K562 (cell line): ENCODE results near the gene LRRFIP2. TPM values are rescaled to one million over a fixed set of nuclear protein-coding genes. Genes with fewer than 3 reads are reported as not detected.
"Not testable (repeated sequence)": the region's sequence is repeated elsewhere in the genome, so short reads cannot be mapped to it uniquely, and the experiment has no call there.

Source experiments
- ATAC-seq: fragments of 200-7000 bp; cut with Tn5 transposase; 3 replicates; pipeline ENCODE4 v1.9.1; 2020; ENCODE audit warnings: moderate library complexity
- BruUV-seq: library from RNA; stranded (reverse); fragments of 400-500 nt; replicated peaks from 2 replicates; lab custom pipeline; 2021; lab: Mats Ljungman, UMichigan
- CTCF ChIA-PET: fragments of 300-600 bp; formaldehyde crosslinking; extraction: SDS; loops from one replicate; lab custom pipeline; 2021; ENCODE audit warnings: low intra/inter-chr PET ratio; lab: Yijun Ruan, JAX
- POLR2A ChIA-PET: fragments of 300-600, 350-650 bp; sonication (Branson Sonifier 250); formaldehyde crosslinking; extraction: SDS; loops from one replicate; lab custom pipeline; 2021; ENCODE audit warnings: antibody characterized with exemption, inconsistent platforms; lab: Yijun Ruan, JAX
- DNase-seq, 4 experiments: peaks; one replicate each; pipeline versions ENCODE4 v3.0.0 to v3.0.0-alpha.2; 2011 to 2018; ENCODE audit warnings: low spot score in 3 of 4, mixed read lengths in 3 of 4; ENCODE audit errors: extremely low read depth in 1 of 4
- FAIRE-seq: peaks from 2 replicates; lab custom pipeline; 2011; peaks lifted over from hg19 to GRCh38; lab: Jason Lieb, UNC
- H2AFZ ChIP-seq: 2 replicates; pipeline ENCODE4 v1.6.0; 2011; ENCODE audit warnings: low read depth, low read length, control low read depth, inconsistent platforms
- H3K27ac ChIP-seq: fragments of 200-600 bp; 3 replicates; pipeline ENCODE4 v1.8.0; 2011; ENCODE audit warnings: low read depth, mild to moderate bottlenecking, control low read depth, inconsistent platforms, low read length, moderate library complexity, mixed read lengths; ENCODE audit errors: extremely low read depth
- H3K27me3 ChIP-seq, 2 experiments: fragments of 300-600 bp in 1 of 2; 2 replicates in 1 of 2; 3 replicates in 1 of 2; pipeline versions ENCODE4 v1.6.0 to v1.8.0; 2011; ENCODE audit warnings: inconsistent platforms in 2 of 2, low read length in 2 of 2, mild to moderate bottlenecking in 1 of 2, mixed read lengths in 1 of 2, moderate library complexity in 1 of 2; ENCODE audit not compliant: control insufficient read depth in 2 of 2, insufficient read depth in 2 of 2
- H3K36me3 ChIP-seq: fragments of 300-600 bp; 3 replicates; pipeline ENCODE4 v1.8.0; 2011; ENCODE audit warnings: mild to moderate bottlenecking, low read length, inconsistent platforms; ENCODE audit not compliant: control insufficient read depth, insufficient read depth
- H3K4me1 ChIP-seq, 2 experiments: fragments of 200-600 bp in 1 of 2; replicated peaks in 1 of 2; 2 replicates in 1 of 2; 3 replicates in 1 of 2; pipeline versions ENCODE4 v1.5.1 to v1.8.0; 2011; ENCODE audit warnings: inconsistent platforms in 2 of 2, low read length in 2 of 2, mild to moderate bottlenecking in 1 of 2, mixed read lengths in 1 of 2, moderate library complexity in 1 of 2; ENCODE audit not compliant: control insufficient read depth in 2 of 2, insufficient read depth in 2 of 2
- H3K4me2 ChIP-seq: 2 replicates; pipeline ENCODE4 v1.6.1; 2011; ENCODE audit warnings: low read length, control low read depth, inconsistent platforms, mixed read lengths; ENCODE audit not compliant: insufficient read depth
- H3K4me3 ChIP-seq: fragments of 200-600 bp; sonication (generic), shearing (Covaris generic); 2 replicates; pipeline ENCODE4 v1.5.1; 2016; ENCODE audit warnings: control low read depth, inconsistent platforms
- H3K79me2 ChIP-seq: fragments of 200-600 bp; 3 replicates; pipeline ENCODE4 v1.8.0; 2011; ENCODE audit warnings: low read length, inconsistent platforms; ENCODE audit not compliant: control insufficient read depth, insufficient read depth
- H3K9ac ChIP-seq, 2 experiments: 2 replicates each; pipeline versions ENCODE4 v1.6.0 to v1.6.1; 2011; ENCODE audit warnings: low read depth in 2 of 2, low read length in 2 of 2, control low read depth in 1 of 2, inconsistent platforms in 1 of 2, mild to moderate bottlenecking in 1 of 2, mixed read lengths in 1 of 2; ENCODE audit not compliant: insufficient read depth in 1 of 2
- H3K9me1 ChIP-seq: one replicate; pipeline ENCODE4 v1.6.0; 2011; ENCODE audit warnings: inconsistent platforms, mild to moderate bottlenecking, low read length, moderate library complexity; ENCODE audit not compliant: control insufficient read depth, insufficient read depth
- H3K9me3 ChIP-seq: replicated peaks from 2 replicates; pipeline ENCODE4 v1.5.1; 2011; ENCODE audit warnings: low read depth, low read length, inconsistent platforms; ENCODE audit not compliant: control insufficient read depth, insufficient read depth
- H4K20me1 ChIP-seq: replicated peaks from 2 replicates; pipeline ENCODE4 v1.6.1; 2011; ENCODE audit warnings: low read length, inconsistent platforms, mixed read lengths; ENCODE audit not compliant: control insufficient read depth, insufficient read depth
- ATF3 ChIP-seq, 2 experiments: fragments of 450-650 bp in 1 of 2; sonication (generic) in 1 of 2; formaldehyde crosslinking in 1 of 2; IDR thresholded peaks in 1 of 2; conservative IDR thresholded peaks in 1 of 2; 2 replicates each; pipeline versions ENCODE4 v1.6.1 to v1.8.1; 2016 to 2023; ENCODE audit warnings: mild to moderate bottlenecking in 2 of 2, moderate library complexity in 2 of 2, inconsistent platforms in 1 of 2, missing genetic modification reagents in 1 of 2
- CEBPB ChIP-seq: fragments of 450-650 bp; IDR thresholded peaks from 2 replicates; pipeline ENCODE4 v1.6.1; 2016; ENCODE audit warnings: missing genetic modification characterization, missing compliant biosample characterization
- CEBPG ChIP-seq, 3 experiments: fragments of 200-800 bp in 1 of 3; sonication (Bioruptor generic) in 1 of 3; sonication (generic) in 1 of 3; formaldehyde crosslinking in 1 of 3; IDR thresholded peaks in 2 of 3; conservative IDR thresholded peaks in 1 of 3; 2 replicates each; pipeline versions ENCODE4 v1.6.1 to v1.8.0; 2016 to 2022; ENCODE audit warnings: missing compliant biosample characterization in 2 of 3, missing genetic modification characterization in 2 of 3, mild to moderate bottlenecking in 1 of 3, missing genetic modification reagents in 1 of 3
- HDAC1 ChIP-seq, 2 experiments: fragments of 450-650 bp; IDR thresholded peaks; 2 replicates each; pipeline ENCODE4 v1.6.1; 2016 to 2017; ENCODE audit warnings: inconsistent platforms in 1 of 2, mild to moderate bottlenecking in 1 of 2, moderate library complexity in 1 of 2
- RBM25 ChIP-seq: fragments of 200-400 bp; formaldehyde crosslinking; IDR thresholded peaks from 2 replicates; pipeline ENCODE4 v1.6.1; 2018; ENCODE audit warnings: low read length, low read depth, moderate library complexity; ENCODE audit not compliant: severe bottlenecking
- STAG1 ChIP-seq: sonication (generic); formaldehyde crosslinking; IDR thresholded peaks from 2 replicates; pipeline ENCODE4 v1.5.0; 2020; ENCODE audit warnings: missing genetic modification reagents, borderline replicate concordance
- ZFX ChIP-seq: sonication (generic); formaldehyde crosslinking; IDR thresholded peaks from 2 replicates; pipeline ENCODE4 v1.8.0; 2022; ENCODE audit warnings: mild to moderate bottlenecking, missing genetic modification reagents, moderate library complexity
- ZNF121 ChIP-seq: sonication (generic); formaldehyde crosslinking; conservative IDR thresholded peaks from 2 replicates; pipeline ENCODE4 v1.8.0; 2022; ENCODE audit warnings: missing genetic modification reagents
- ZNF124 ChIP-seq: sonication (generic); formaldehyde crosslinking; IDR thresholded peaks from 2 replicates; pipeline ENCODE4 v1.8.1; 2022; ENCODE audit warnings: missing genetic modification reagents
- WGBS: fragments of 100-300 bp; shearing (Covaris generic); methylation state at CpG from one replicate; pipeline ENCODE4 v1.1.6; 2016; ENCODE audit warnings: low coverage, mixed read lengths; ENCODE audit not compliant: insufficient coverage; ENCODE audit errors: missing lambda C conversion rate; 5-methylcytosine and 5-hydroxymethylcytosine counted together
- in situ Hi-C: fragments of 300-500 bp; cut with MboI; formaldehyde crosslinking; loops from 4 replicates; pipeline ENCODE4 v1.15.0; 2018; ENCODE audit warnings: inconsistent platforms, mixed read lengths
- intact Hi-C: fragments of 100-400 bp; cut with micrococcal nuclease; formaldehyde crosslinking; loops from 2 replicates; pipeline ENCODE4 v1.14.2; 2022
- polyA plus RNA-seq, 8 experiments: library from polyadenylated mRNA; depleted of rRNA in 4 of 8; stranded (reverse) in 5 of 8; unstranded in 3 of 8; fragments of >200 nt; fragmentation: Nextera tagmentation in 2 of 8; fragmentation: Illumina TruSeq in 1 of 8; extraction: Ambion mirVana in 2 of 8; extraction: Trizol in 1 of 8; gene quantifications; 2 replicates each; pipeline versions ENCODE4 v1.2.1 to v1.2.3, GENCODE V29; 2011 to 2014; ENCODE audit warnings: inconsistent platforms in 1 of 8, missing spikeins in 1 of 8
- total RNA-seq, 7 experiments: library from RNA; depleted of rRNA in 6 of 7; stranded (reverse); fragments of >200 nt in 6 of 7; fragmentation: Illumina TruSeq in 2 of 7; extraction: Trizol in 2 of 7; gene quantifications; 2 replicates each; pipeline versions ENCODE4 v1.2.1 to v1.2.3, GENCODE V29; 2011 to 2021; ENCODE audit warnings: low replicate concordance in 1 of 7
- TF ChIP-seq, protein P1 (sequence below): fragments of 450-650 bp; IDR thresholded peaks from 2 replicates; pipeline ENCODE4 v1.6.1; 2018; ENCODE audit warnings: mild to moderate bottlenecking, low read depth; ENCODE audit not compliant: partially characterized antibody
- TF ChIP-seq, protein P2 (sequence below): fragments of 450-650 bp; IDR thresholded peaks from 2 replicates; pipeline ENCODE4 v1.6.1; 2016; ENCODE audit warnings: mild to moderate bottlenecking

Gene LRRFIP2
- total and polyA plus RNA-seq, 9 of the 15 experiments (the other 6 are each of a cell fraction or from before 2014, with no cell fraction given): 9.9 to 53.9 (median 42.7) TPM

GRCh38 chr3:37223141-37223558 lies 48.8 kb upstream of the LRRFIP2 start (continued):
- TF ChIP-seq, protein P1, sequence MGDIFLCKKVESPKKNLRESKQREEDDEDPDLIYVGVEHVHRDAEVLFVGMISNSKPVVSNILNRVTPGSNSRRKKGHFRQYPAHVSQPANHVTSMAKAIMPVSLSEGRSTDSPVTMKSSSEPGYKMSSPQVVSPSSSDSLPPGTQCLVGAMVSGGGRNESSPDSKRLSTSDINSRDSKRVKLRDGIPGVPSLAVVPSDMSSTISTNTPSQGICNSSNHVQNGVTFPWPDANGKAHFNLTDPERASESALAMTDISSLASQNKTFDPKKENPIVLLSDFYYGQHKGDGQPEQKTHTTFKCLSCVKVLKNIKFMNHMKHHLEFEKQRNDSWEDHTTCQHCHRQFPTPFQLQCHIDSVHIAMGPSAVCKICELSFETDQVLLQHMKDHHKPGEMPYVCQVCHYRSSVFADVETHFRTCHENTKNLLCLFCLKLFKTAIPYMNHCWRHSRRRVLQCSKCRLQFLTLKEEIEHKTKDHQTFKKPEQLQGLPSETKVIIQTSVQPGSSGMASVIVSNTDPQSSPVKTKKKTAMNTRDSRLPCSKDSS: no peak
- TF ChIP-seq ZFX (CRISPR knock-in tag): no peak
- TF ChIP-seq, protein P2, sequence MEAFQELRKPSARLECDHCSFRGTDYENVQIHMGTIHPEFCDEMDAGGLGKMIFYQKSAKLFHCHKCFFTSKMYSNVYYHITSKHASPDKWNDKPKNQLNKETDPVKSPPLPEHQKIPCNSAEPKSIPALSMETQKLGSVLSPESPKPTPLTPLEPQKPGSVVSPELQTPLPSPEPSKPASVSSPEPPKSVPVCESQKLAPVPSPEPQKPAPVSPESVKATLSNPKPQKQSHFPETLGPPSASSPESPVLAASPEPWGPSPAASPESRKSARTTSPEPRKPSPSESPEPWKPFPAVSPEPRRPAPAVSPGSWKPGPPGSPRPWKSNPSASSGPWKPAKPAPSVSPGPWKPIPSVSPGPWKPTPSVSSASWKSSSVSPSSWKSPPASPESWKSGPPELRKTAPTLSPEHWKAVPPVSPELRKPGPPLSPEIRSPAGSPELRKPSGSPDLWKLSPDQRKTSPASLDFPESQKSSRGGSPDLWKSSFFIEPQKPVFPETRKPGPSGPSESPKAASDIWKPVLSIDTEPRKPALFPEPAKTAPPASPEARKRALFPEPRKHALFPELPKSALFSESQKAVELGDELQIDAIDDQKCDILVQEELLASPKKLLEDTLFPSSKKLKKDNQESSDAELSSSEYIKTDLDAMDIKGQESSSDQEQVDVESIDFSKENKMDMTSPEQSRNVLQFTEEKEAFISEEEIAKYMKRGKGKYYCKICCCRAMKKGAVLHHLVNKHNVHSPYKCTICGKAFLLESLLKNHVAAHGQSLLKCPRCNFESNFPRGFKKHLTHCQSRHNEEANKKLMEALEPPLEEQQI: no peak
- peak in 1 of 2 experiments; percentile 36; a peak in 1 of 4 replicates for TF ChIP-seq HDAC1 (IDR thresholded peaks at IDR 0.05)
- no peak for TF ChIP-seq ZNF124 (CRISPR knock-in tag)
- TF ChIP-seq STAG1 (CRISPR knock-in tag): no peak

DNA sequence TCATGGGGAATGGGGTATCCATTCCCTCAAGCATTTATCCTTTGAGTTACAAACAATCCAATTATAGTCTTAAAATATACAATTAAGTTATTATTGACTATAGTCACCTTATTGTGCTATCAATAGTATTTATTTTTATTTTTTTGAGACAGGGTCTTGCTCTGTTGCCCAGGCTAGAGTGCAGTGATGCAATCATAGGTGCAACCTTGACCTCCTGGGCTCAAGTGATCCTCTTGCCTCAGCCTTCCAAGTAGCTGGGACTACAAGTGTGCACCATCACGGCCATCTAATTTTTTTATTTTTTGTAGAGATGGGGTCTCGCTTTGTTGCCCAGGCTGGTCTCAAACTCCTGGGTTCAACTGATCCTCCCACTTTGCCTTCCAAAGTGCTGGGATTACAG lies 48.2 kb upstream of the LRRFIP2 start:
- FAIRE-seq, ATAC-seq: not testable (repeated sequence)

More for the DNA sequence above, 48.2 kb upstream of the LRRFIP2 start:
- H3K27me3 ChIP-seq; H3K27ac ChIP-seq; H2AFZ ChIP-seq; CTCF ChIA-PET; H3K9me3 ChIP-seq; H3K9me1 ChIP-seq; H4K20me1 ChIP-seq; DNase-seq; H3K4me1 ChIP-seq; H3K4me2 ChIP-seq; H3K79me2 ChIP-seq; in situ Hi-C loops; H3K36me3 ChIP-seq; intact Hi-C loops; H3K9ac ChIP-seq; H3K4me3 ChIP-seq; BruUV-seq; TF ChIP-seq ATF3 (CRISPR knock-in tag; conservative IDR thresholded peaks at IDR 0.05): not testable (repeated sequence)
- WGBS: 29% methylated on average over 2 of the region's 2 CpGs
- TF ChIP-seq CEBPB (peak; percentile 66), RBM25 (peak; percentile 41), ATF3 (IDR thresholded peaks at IDR 0.05) (peak; percentile 37; the same call in 1 of the 2 replicates), ZNF121 (CRISPR knock-in tag) (peak; percentile 94), CEBPG (CRISPR knock-in tag; IDR thresholded peaks at IDR 0.05) (peak; percentile 59; the same call in 1 of the 2 replicates), CEBPG (tag; conservative IDR thresholded peaks at IDR 0.05 in 1 of 2, IDR thresholded peaks at IDR 0.05 in 1 of 2) (peak; percentile 29 to 74; a peak in 2 of 4 replicates)
- POLR2A ChIA-PET: interaction anchor here (0.8 kb wide), 1 partner anchor 97 kb away, joined by 4 read pairs; no protein-coding TSS in a partner anchor
